Medulla oblongata (tissue), 1 donor: ENCODE data around the gene PBLD.

Experiments used
- DNase-seq: peaks from one replicate; pipeline ENCODE4 v3.0.0-alpha.2; 2015; ENCODE audit errors: extremely low spot score

The PBLD gene

GRCh38 chr10:68332259-68333057 lies at the start of gene PBLD:
PBLD (minus strand) TSS chr10:68332928; CDS start chr10:68306844, 26,084 bp downstream.
- DNase-seq, result peak; percentile 90

DNA sequence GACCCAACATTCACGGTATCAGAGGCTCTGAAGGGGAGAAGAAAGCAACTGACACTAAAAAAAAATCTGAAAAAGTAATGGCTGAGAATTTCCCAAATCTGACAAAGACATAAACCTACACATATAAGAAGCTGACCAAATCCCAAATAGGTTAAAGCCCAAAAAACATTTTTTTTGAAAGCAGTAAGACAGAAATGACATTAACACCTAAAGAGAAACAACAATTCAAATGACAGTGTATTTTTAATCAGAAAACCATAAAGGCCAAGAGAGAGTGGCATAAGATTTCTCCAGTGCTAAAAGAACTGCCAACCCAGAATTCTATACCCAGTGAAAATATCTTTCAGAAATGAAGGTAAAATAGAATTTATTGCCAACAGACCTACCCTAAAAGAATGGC lies 38.9 kb upstream of the PBLD start:
- no peak for DNase-seq

DNA sequence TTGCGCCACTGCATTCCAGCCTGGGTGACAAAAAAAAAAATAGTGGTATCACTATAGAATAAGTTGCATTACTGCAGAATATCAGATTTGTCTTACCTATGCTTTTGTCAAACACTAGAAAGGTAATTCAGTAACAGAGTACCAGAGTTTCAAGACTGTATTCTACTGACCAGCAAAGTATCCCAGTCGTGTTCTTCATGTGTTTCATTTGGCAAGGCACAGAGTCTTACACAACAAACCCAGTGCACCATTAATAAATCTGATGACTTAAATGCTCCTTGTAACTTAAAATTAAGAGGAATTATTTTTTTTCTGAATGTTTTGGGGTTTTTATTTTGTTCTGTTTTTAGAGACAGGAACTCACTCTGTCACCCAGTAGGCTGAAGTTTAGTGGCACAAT lies 34.4 kb upstream of the PBLD start:
- DNase-seq, result no peak

DNA sequence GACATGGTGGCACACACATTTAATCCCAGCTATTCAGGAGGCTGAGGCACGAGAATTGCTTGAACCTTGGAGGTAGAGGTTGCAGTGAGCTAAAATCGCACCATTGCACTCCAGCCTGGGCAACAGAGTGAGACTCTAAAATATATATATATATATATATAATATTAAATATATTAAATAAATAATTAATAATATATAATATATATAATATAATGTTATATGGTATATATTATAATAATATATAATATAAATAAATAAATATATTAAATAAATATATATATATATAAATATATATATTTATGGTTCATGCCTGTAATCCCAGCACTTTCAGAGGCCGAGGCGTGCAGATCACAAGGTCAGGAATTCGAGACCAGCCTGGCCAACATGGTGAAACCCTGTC lies 33.9 kb upstream of the PBLD start:
- DNase-seq, result no peak

- no peak for DNase-seq
These were observed 32.9 kb upstream of the PBLD start for GRCh38 chr10:68365611-68366010.

- no peak for DNase-seq
These were observed 31.6 kb upstream of the PBLD start for GRCh38 chr10:68364101-68364886.

DNA sequence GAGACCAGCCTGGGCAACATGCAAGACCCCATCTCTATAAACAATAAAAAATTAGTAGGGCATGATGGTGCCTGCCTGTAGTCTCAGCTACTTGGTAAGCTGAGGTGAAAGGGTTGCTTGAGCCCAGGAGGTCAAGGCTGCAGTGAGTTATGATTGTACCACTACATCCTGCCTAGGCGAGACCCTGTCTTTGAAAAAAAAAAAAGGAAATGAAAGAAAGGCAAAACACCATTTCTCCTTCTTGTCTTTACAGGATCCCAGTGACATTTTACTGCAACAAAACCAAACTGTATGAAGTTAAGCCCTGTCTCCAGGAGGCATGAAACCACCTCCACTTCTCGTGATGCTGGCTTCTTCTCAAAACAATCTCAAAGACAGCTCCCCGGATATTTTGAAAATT lies 29.9 kb upstream of the PBLD start:
- no peak for DNase-seq

- DNase-seq, result no peak
These were observed 26.5 kb upstream of the PBLD start for GRCh38 chr10:68359189-68359588.

- DNase-seq, result no peak
These were observed 20.8 kb upstream of the PBLD start for GRCh38 chr10:68353537-68353936.

- DNase-seq, result peak; percentile 54
These were observed 15.6 kb upstream of the PBLD start for GRCh38 chr10:68348265-68348741.

DNA sequence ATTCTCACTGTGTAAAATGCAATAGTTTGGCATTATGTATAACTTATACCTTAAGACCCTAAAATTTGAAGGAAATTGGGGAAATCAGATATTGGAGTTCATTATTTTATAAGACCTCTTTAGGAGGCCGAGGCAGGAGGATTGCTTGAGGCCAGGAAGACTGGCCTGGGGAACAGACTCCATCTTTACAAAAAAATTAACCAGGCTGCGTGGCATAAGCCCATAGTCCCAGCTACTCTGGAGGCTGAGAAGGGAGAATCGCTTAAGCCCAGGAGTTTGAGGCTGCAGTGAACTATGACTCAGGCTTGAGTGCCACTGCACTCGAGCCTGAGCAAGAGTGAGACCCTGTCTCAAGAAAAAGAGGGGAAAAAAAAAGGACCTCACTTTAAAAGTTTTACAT lies 14.0 kb upstream of the PBLD start:
- DNase-seq, result no peak

- DNase-seq, result no peak
These were observed 12.9 kb upstream of the PBLD start for GRCh38 chr10:68345621-68346020.

DNA sequence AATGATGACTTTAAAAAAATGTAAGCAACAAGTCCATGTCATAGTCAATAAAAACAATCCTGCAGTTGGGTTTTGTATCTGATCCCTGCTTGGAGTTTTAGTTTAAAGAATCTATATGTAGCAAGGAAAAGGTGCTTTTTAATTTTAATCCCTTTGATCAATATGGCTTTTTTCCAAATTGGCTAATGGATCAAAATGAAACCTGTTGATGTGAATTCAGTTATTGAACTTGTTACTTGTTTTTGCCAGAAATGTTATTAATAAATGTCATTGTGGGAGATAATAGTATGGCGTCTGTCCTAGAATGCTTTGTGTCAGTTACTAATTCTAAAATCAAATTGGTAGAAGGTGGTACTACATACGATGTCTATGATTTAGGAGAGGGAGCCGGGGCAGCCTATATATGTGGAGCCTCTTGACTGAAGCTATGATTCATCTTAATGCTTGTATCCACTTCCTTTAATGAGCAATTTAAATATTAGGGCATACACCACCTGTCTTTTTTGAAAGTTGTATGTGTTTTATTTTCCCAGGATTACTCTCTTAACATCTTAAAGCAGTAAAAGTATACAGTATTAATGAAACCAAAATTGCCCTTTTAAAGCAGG lies 10.3 kb upstream of the PBLD start:
- no peak for DNase-seq

GRCh38 chr10:68340358-68341080 lies 7.8 kb upstream of the PBLD start:
- no peak for DNase-seq

- no peak for DNase-seq
These were observed 4.1 kb upstream of the PBLD start for GRCh38 chr10:68336754-68337351.

DNA sequence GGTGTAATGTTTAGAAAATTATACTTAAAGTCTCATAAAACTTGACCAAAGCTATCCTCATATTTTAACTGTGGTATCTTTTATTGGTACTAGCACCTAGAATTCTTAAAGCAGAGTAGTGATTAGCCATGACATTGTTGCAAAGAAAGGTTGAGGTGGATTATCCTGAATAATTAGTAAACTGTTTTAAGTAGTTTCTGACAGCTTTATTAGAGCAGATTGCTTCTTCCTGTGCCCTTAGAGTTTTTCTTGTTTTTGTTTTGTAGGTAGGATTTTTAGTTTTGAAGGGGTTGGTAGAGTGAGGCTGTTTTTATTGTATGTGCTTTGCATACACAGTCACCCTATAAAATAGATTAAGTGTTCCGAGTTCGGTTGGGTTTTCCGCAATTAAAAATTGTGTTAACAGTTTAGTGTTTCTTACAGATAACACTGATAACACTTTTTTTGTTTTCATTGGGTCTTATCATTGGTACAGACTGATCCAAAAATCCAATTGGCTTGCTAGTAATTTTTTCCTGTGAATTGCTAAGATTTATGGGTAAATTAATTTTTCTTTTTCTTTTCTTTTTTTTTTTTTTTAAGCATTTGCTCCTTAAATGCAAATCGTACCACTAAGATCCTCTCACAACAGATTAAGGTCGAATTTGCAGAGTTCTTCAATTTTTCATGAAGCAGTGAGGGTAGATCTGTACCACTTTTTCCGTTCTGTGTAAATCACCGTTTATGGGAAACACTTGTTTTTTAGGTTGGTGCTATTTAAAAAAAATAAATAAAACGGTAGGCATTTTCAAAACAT lies 2.1 kb upstream of the PBLD start:
- DNase-seq, result no peak

DNA sequence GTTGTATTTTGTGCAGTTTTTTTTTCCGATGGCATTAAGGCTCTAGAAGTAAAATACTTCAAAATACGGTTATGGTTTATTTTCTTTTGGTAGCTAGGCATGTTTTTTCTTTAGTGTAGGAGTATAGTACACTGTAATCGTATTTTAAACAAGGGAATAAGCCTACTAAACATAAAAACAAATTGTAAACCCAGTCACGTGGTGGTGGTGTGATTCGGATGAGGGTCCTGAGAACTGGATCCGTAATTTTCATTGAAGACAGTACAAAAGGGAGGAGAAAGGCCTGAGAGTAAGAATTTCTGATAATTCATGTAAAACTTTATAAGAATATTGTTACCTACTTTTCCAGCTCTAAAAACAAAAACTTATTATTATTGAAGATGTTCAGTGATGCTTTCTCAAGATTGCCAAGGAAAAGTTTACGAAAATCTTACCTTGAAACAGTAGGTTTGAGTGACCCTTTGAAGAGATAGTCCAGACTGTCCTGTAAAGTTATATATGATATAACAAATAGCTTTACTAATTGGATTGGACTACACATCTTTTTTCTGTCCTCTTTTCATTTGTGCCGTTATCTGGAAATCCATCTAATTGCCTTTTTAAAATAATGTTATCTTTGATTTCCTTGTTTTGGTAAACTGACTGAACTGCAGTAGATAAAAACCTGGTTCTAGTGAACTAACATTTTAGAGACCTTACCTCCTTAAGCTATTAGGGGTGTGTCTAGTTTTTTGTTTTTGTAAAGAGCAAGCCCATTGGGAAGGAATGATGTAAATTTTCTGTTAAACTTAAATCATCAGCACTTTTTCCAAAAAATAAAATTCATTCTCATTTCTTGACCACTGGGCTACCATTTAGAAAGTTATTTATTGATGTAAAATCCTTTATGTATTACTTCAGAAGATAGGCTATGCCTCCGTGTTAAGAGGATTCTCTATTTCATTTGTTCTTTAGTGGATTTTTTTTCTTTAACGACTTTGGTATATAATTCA lies 1.0 kb upstream of the PBLD start:
- peak; percentile 61 for DNase-seq

GRCh38 chr10:68333058-68333395 lies 299 bp upstream of the PBLD start:
- DNase-seq, result no peak

GRCh38 chr10:68331455-68332258 lies 1.1 kb downstream of the PBLD start, which contains the start of gene HNRNPH3:
HNRNPH3 (plus strand) TSS chr10:68332064; CDS start chr10:68337222, 5,158 bp downstream.
- peak; percentile 98 for DNase-seq
